Liver (tissue), 3 donors: Measurements from ENCODE around the gene HYPK.

ENCODE experiments used
- CTCF ChIP-seq: fragments of 150-350 bp; IDR thresholded peaks from 2 replicates; pipeline ENCODE4 v1.5.1; 2017; ENCODE audit warnings: improper control_type of control experiment, low read depth, low read length; ENCODE audit not compliant: missing input control
- HNF4G ChIP-seq: IDR thresholded peaks from 2 replicates; pipeline ENCODE4 v1.6.1; 2016; ENCODE audit warnings: antibody characterized with exemption
- SP1 ChIP-seq: IDR thresholded peaks from 2 replicates; pipeline ENCODE4 v1.6.1; 2018; ENCODE audit warnings: antibody characterized with exemption, mild to moderate bottlenecking
- TAF1 ChIP-seq: conservative IDR thresholded peaks from 2 replicates; pipeline ENCODE4 v1.6.1; 2016; ENCODE audit warnings: antibody characterized with exemption, mild to moderate bottlenecking
- YY1 ChIP-seq: IDR thresholded peaks from 2 replicates; pipeline ENCODE4 v1.6.1; 2016; ENCODE audit warnings: antibody characterized with exemption, mild to moderate bottlenecking
- donor health status: healthy.
- donor health status: healthy.

- TF ChIP-seq TAF1 (no peak), YY1 (no peak), HNF4G (no peak), CTCF (no peak), SP1 (no peak)
These were observed 26.3 kb upstream of the HYPK start for GRCh38 chr15:43774062-43774461.
